Effector memory CD8-positive, alpha-beta T cell (primary cell): ENCODE measurements around the gene TACC2.
"Not testable (repeated sequence)": the region's sequence is repeated elsewhere in the genome, so short reads cannot be mapped to it uniquely, and the experiment has no call there.

ENCODE experiments used
- ATAC-seq: fragments of 150-1000 bp; cut with Tn5 transposase; replicated peaks from 2 replicates; pipeline ENCODE4 v1.10.0; 2021; ENCODE audit warnings: mild to moderate bottlenecking, moderate library complexity
- DNase-seq, 3 experiments: peaks; one replicate each; pipeline ENCODE4 v3.0.0; 2021
- H3K27ac Mint-ChIP-seq, 2 donors: one replicate each; pipeline ENCODE4 v1.8.0; 2022; ENCODE audit warnings: mild to moderate bottlenecking in 2 of 2, mixed read lengths in 2 of 2, moderate library complexity in 2 of 2
- H3K27me3 Mint-ChIP-seq, 2 donors: one replicate each; pipeline ENCODE4 v1.8.0; 2022; ENCODE audit warnings: mixed read lengths in 2 of 2
- H3K36me3 Mint-ChIP-seq: one replicate; pipeline ENCODE4 v1.8.0; 2022; ENCODE audit warnings: mild to moderate bottlenecking, moderate library complexity, mixed read lengths; ENCODE audit not compliant: insufficient read depth
- H3K4me1 Mint-ChIP-seq, 2 donors: one replicate each; pipeline ENCODE4 v1.8.0; 2022; ENCODE audit warnings: low read depth in 2 of 2, mixed read lengths in 2 of 2
- H3K4me3 Mint-ChIP-seq, 2 donors: one replicate each; pipeline ENCODE4 v1.8.0; 2022; ENCODE audit warnings: mild to moderate bottlenecking in 2 of 2, mixed read lengths in 2 of 2, moderate library complexity in 2 of 2
- H3K9me3 Mint-ChIP-seq, 2 donors: one replicate each; pipeline ENCODE4 v1.8.0; 2022; ENCODE audit warnings: mixed read lengths in 2 of 2

Gene TACC2

GRCh38 chr10:122023257-122023656 lies 34.3 kb downstream of the TACC2 start:
- H3K36me3 Mint-ChIP-seq, result not testable (repeated sequence)

DNA sequence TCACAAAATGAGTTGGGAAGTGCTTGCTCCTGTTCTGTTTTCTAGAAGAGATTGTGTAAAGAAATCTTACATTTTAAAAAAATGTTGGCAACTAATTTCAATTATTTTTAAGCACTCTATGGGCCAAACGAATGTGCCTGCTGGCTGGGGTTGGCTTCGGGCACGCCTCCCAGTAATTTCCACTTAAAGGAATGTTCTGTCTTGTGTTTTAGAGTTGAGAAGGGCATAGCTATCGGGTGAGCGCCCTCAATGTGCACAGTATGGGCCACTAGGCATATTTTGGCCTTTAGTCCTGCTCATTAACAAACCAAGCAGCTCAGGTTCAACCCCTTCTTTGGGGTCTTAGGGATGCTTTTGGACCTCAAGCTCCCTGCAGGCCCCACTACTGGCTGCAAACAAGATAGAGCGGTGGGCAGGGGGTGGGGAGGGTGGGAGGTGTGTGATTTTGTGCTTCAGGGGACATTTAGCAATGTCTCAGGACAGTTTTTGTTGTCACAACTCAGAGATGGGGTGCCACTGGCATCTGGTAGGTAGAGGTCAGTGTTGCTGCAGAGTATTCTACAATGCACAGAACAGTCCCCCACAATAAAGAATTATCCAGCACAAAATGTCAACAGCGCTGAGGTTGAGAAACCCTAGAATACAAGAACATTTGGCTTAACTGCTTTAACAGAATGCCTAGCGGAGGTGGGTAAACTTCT lies 40.7 kb downstream of the TACC2 start:
- Mint-ChIP-seq H3K27me3 (peaks cover 21 to 50% of the 10 kb centered on the region in 2 donors), H3K4me3 (no peak overlapping the region), H3K9me3 (no peaks in the 10 kb centered on the region), H3K4me1 (no peaks in the 10 kb centered on the region), H3K36me3 (no peaks in the 10 kb centered on the region), H3K27ac (no peak overlapping the region)
- no peak for DNase-seq
- ATAC-seq, result no peak

More at GRCh38 chr10:122023257-122023656, 34.3 kb downstream of the TACC2 start:
- not testable (repeated sequence) for H3K9me3 Mint-ChIP-seq, DNase-seq, H3K4me3 Mint-ChIP-seq, H3K4me1 Mint-ChIP-seq, ATAC-seq, H3K27ac Mint-ChIP-seq
- peaks cover 0 to 22% of the 10 kb centered on the region in 2 donors for H3K27me3 Mint-ChIP-seq

DNA sequence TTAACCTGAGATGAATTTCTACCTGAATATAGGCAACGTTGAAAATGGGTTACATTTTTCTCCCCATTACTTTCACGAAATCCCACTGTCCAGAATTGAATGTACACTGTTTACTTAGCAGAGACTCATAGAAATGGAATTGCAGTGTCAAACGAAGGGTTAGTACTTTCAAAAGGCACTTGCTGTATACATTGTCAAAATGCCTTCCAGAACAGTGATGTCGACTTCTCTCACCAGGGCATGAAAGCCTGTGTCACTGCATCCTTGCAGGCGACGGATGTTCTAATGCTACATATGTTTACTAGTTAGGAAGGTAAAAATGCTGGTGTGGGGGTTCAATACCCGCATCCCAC lies 41.2 kb downstream of the TACC2 start:
- Mint-ChIP-seq H3K36me3 (no peaks in the 10 kb centered on the region), H3K27ac (no peak overlapping the region), H3K9me3 (no peaks in the 10 kb centered on the region), H3K4me3 (no peak overlapping the region), H3K27me3 (peaks cover 21 to 50% of the 10 kb centered on the region in 2 donors), H3K4me1 (no peaks in the 10 kb centered on the region)
- no peak for ATAC-seq
- DNase-seq, result no peak

GRCh38 chr10:122033224-122033926 lies 44.4 kb downstream of the TACC2 start:
- ATAC-seq (no peak), DNase-seq (no peak)
- Mint-ChIP-seq H3K36me3 (no peaks in the 10 kb centered on the region), H3K27ac (no peak overlapping the region), H3K27me3 (peaks cover 36 to 71% of the 10 kb centered on the region in 2 donors), H3K4me1 (no peaks in the 10 kb centered on the region), H3K4me3 (no peak overlapping the region), H3K9me3 (no peaks in the 10 kb centered on the region)

- H3K27me3 Mint-ChIP-seq, result peaks cover 40 to 76% of the 10 kb centered on the region in 2 donors
Measured at GRCh38 chr10:122034149-122034756, 45.3 kb downstream of the TACC2 start.

DNA sequence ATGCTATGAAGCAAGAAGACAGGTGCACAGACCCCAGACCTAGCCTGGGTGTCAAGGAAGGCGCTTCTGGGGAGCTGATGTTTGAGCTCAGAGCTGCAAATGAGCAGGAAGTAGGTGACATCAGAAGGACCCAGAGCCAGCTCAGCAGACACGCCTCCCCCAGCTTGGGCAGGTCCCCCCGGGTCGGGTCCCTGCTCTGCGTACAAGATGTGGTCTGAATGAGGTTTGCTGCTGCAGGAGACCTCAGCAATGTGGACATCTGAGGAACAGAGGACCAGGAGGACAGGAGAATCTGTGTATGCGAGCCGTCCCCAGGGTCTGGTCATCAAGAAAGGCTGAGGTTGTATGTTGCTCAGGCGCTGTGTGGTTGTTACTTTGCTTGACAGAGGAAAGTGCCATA lies 51.8 kb downstream of the TACC2 start:
- no peaks in the 10 kb centered on the region for H3K36me3 Mint-ChIP-seq
- no peaks in the 10 kb centered on the region for H3K4me1 Mint-ChIP-seq
- no peak overlapping the region for H3K4me3 Mint-ChIP-seq
- DNase-seq (no peak), ATAC-seq (no peak)
- peaks cover 45 to 67% of the 10 kb centered on the region in 2 donors for H3K27me3 Mint-ChIP-seq
- no peak overlapping the region for H3K27ac Mint-ChIP-seq
- peaks cover 0 to 1% of the 10 kb centered on the region in 2 donors for H3K9me3 Mint-ChIP-seq

More at GRCh38 chr10:122034149-122034756, 45.3 kb downstream of the TACC2 start:
- DNase-seq (no peak), ATAC-seq (no peak)
- peaks cover 0 to 1% of the 10 kb centered on the region in 2 donors for H3K9me3 Mint-ChIP-seq
- H3K4me1 Mint-ChIP-seq, result no peaks in the 10 kb centered on the region
- no peak overlapping the region for H3K4me3 Mint-ChIP-seq
- H3K36me3 Mint-ChIP-seq, result no peaks in the 10 kb centered on the region
- H3K27ac Mint-ChIP-seq, result no peak overlapping the region

GRCh38 chr10:122042836-122043235 lies 53.9 kb downstream of the TACC2 start:
- DNase-seq, result no peak

GRCh38 chr10:122044045-122044661 lies 55.2 kb downstream of the TACC2 start:
- H3K36me3 Mint-ChIP-seq, result no peaks in the 10 kb centered on the region
- ATAC-seq (no peak), DNase-seq (no peak)
- peaks cover 28 to 54% of the 10 kb centered on the region in 2 donors for H3K27me3 Mint-ChIP-seq
- H3K4me3 Mint-ChIP-seq, result no peak overlapping the region
- no peaks in the 10 kb centered on the region for H3K4me1 Mint-ChIP-seq
- H3K9me3 Mint-ChIP-seq, result no peaks in the 10 kb centered on the region
- no peak overlapping the region for H3K27ac Mint-ChIP-seq

More at GRCh38 chr10:122042836-122043235, 53.9 kb downstream of the TACC2 start:
- Mint-ChIP-seq H3K27ac (no peak overlapping the region), H3K27me3 (peaks cover 37 to 58% of the 10 kb centered on the region in 2 donors), H3K9me3 (peaks cover 0 to 1% of the 10 kb centered on the region in 2 donors), H3K36me3 (no peaks in the 10 kb centered on the region), H3K4me1 (no peaks in the 10 kb centered on the region), H3K4me3 (no peak overlapping the region)
- no peak for ATAC-seq

- no peak overlapping the region for H3K27ac Mint-ChIP-seq
- H3K4me3 Mint-ChIP-seq, result no peak overlapping the region
- H3K27me3 Mint-ChIP-seq, result peaks cover 24 to 50% of the 10 kb centered on the region in 2 donors
- no peaks in the 10 kb centered on the region for H3K4me1 Mint-ChIP-seq
- no peaks in the 10 kb centered on the region for H3K36me3 Mint-ChIP-seq
- ATAC-seq, result no peak
- no peaks in the 10 kb centered on the region for H3K9me3 Mint-ChIP-seq
- no peak for DNase-seq
Measured at GRCh38 chr10:122044713-122045112, 55.8 kb downstream of the TACC2 start.

DNA sequence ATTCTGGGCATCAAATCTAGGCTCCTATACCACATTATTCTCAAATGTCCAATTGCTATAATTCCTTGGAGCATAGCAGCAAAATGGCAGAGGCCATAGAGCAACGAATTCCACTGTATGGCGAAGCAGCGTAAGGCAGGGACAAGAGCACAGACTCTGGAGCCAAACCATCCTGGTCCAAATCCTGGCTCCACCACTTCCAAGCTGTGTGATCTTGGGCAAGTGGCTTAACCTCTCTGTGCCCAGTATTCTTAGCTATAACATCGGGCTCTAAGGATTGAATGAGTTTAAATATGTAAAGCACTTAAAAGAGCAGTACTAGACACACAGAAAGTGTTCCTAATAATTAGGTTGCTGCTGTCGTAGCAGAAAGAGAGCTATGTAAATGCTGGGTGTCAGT lies 56.2 kb downstream of the TACC2 start:
- no peak for ATAC-seq
- H3K4me1 Mint-ChIP-seq, result no peaks in the 10 kb centered on the region
- no peaks in the 10 kb centered on the region for H3K36me3 Mint-ChIP-seq
- no peak for DNase-seq
- H3K9me3 Mint-ChIP-seq, result no peaks in the 10 kb centered on the region
- no peak overlapping the region for H3K4me3 Mint-ChIP-seq
- no peak overlapping the region for H3K27ac Mint-ChIP-seq
- peaks cover 24 to 45% of the 10 kb centered on the region in 2 donors for H3K27me3 Mint-ChIP-seq

DNA sequence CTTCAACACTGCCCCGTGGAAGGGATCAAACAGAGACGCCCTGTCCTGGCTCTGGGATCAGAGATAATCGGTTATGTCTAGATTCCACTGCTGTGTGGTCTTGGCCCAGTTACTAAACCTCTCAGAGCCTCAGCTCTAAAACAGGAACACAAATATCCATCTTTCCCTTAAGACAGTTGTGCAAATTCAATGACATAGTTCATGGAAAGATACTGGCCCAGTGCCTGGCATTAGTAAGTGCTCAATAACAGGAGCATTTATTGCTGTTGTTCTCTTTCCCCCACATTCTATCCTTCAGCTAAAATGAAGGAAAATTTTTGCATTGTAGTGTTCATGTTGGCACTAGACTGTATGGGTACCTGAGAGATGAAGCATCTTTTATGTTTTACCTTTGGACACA lies 58.6 kb downstream of the TACC2 start:
- Mint-ChIP-seq H3K4me1 (no peaks in the 10 kb centered on the region), H3K36me3 (no peaks in the 10 kb centered on the region), H3K27me3 (peaks cover 24 to 41% of the 10 kb centered on the region in 2 donors), H3K9me3 (no peaks in the 10 kb centered on the region), H3K27ac (no peak overlapping the region), H3K4me3 (no peak overlapping the region)
- DNase-seq, result no peak
- ATAC-seq, result no peak

- H3K9me3 Mint-ChIP-seq, result no peaks in the 10 kb centered on the region
- H3K4me3 Mint-ChIP-seq, result no peak overlapping the region
- peaks cover 0 to under 1% of the 10 kb centered on the region in 2 donors for H3K4me1 Mint-ChIP-seq
- peaks cover 19 to 52% of the 10 kb centered on the region in 2 donors for H3K27me3 Mint-ChIP-seq
- ATAC-seq, result no peak
- H3K27ac Mint-ChIP-seq, result no peak overlapping the region
- no peak for DNase-seq
- no peaks in the 10 kb centered on the region for H3K36me3 Mint-ChIP-seq
Measured at GRCh38 chr10:122049076-122049475, 60.1 kb downstream of the TACC2 start.

DNA sequence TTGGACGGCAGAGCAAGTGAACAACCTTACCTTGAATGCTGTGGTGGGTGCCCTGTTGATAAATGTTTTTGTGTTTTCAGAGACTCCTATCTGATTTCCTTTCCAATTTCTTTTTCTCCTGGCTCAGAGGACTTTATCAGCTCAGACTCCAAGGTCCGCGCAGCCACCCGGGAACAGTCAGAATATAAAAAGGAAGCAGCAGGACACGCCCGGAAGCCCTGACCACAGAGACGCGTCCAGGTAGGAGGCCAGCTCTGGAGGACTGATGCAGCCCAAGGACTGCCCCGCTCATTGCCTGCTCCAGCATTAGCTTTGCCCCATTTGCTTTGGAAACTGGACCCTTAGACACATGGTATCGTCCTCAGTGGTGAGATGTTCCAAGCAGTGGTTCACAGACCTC lies 61.3 kb downstream of the TACC2 start:
- no peaks in the 10 kb centered on the region for H3K9me3 Mint-ChIP-seq
- DNase-seq (no peak), ATAC-seq (no peak)
- no peaks in the 10 kb centered on the region for H3K36me3 Mint-ChIP-seq
- peaks cover 0 to 1% of the 10 kb centered on the region in 2 donors for H3K4me1 Mint-ChIP-seq
- no peak overlapping the region for H3K27ac Mint-ChIP-seq
- no peak overlapping the region for H3K4me3 Mint-ChIP-seq
- H3K27me3 Mint-ChIP-seq, result peaks cover 8 to 41% of the 10 kb centered on the region in 2 donors
